GM12892 (cell line): ENCODE measurements around the gene LY6G5B.

Experiments
- POLR2A ChIP-seq: IDR thresholded peaks from 2 replicates; pipeline ENCODE4 v1.6.1; 2011; ENCODE audit warnings: low read depth, low read length, control low read depth
- POLR2AphosphoS5 ChIP-seq: IDR thresholded peaks from 2 replicates; pipeline ENCODE4 v1.6.1; 2011; ENCODE audit warnings: low read depth, low read length, control low read depth
- TAF1 ChIP-seq: IDR thresholded peaks from 2 replicates; pipeline ENCODE4 v1.6.1; 2011; ENCODE audit warnings: low read depth, mild to moderate bottlenecking, control low read depth, low read length, borderline replicate concordance

GRCh38 chr6:31689249-31690110 is 19.7 kb downstream of the LY6G5B start:
- TF ChIP-seq POLR2AphosphoS5 (no peak), TAF1 (no peak), POLR2A (no peak)
